Measurements from ENCODE around the gene PHPT1.

- no peak for TF ChIP-seq BHLHE40 (IDR thresholded peaks at IDR 0.05; ENCODE audit: borderline replicate concordance)
- TF ChIP-seq LEF1 (IDR thresholded peaks at IDR 0.05; ENCODE audit: borderline replicate concordance) = no peak
- no peak for TF ChIP-seq NFRKB (IDR thresholded peaks at IDR 0.05)
- TF ChIP-seq SUZ12 (IDR thresholded peaks at IDR 0.05) = no peak
- TF ChIP-seq, protein P1, sequence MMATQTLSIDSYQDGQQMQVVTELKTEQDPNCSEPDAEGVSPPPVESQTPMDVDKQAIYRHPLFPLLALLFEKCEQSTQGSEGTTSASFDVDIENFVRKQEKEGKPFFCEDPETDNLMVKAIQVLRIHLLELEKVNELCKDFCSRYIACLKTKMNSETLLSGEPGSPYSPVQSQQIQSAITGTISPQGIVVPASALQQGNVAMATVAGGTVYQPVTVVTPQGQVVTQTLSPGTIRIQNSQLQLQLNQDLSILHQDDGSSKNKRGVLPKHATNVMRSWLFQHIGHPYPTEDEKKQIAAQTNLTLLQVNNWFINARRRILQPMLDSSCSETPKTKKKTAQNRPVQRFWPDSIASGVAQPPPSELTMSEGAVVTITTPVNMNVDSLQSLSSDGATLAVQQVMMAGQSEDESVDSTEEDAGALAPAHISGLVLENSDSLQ (IDR thresholded peaks at IDR 0.05) = no peak
- no peak for TF ChIP-seq ELF4 (IDR thresholded peaks at IDR 0.05)
Observed at GRCh38 chr9:136835932-136836904, 13.0 kb upstream of the PHPT1 start.
